Activated CD4-positive, alpha-beta T cell treated with anti-CD3 and anti-CD28 coated beads for 36 hours (primary cell): ENCODE results near the gene PRODH2. TPM values are rescaled to one million over a fixed set of nuclear protein-coding genes. Genes with fewer than 3 reads are reported as not detected.
A peak's percentile ranks its signal among the peaks of the same experiment; 100 is the strongest.

Source experiments
- ATAC-seq: fragments of 200-7000 bp; cut with Tn5 transposase; one replicate; pipeline ENCODE4 v1.10.0; 2021; ENCODE audit warnings: mild to moderate bottlenecking, moderate library complexity
- CTCF ChIA-PET: fragments of 350-600 bp; sonication (Branson Sonifier 250); formaldehyde crosslinking; loops from one replicate; lab custom pipeline; 2021; ENCODE audit warnings: antibody characterized with exemption; lab: Charles Lee
- POLR2A ChIA-PET: fragments of 350-600 bp; sonication (Branson Sonifier 250); formaldehyde crosslinking; loops from one replicate; lab custom pipeline; 2021; ENCODE audit warnings: antibody characterized with exemption, inconsistent platforms; lab: Charles Lee
- DNase-seq: peaks from one replicate; pipeline ENCODE4 v3.0.0-alpha.2; 2020
- H3K27ac Mint-ChIP-seq: one replicate; pipeline ENCODE4 v1.8.0; 2021; ENCODE audit warnings: mixed read lengths
- H3K27me3 Mint-ChIP-seq: one replicate; pipeline ENCODE4 v1.8.0; 2021; ENCODE audit warnings: mixed read lengths
- H3K36me3 Mint-ChIP-seq: one replicate; pipeline ENCODE4 v1.8.0; 2021; ENCODE audit warnings: low read depth, mixed read lengths
- H3K4me1 Mint-ChIP-seq: one replicate; pipeline ENCODE4 v1.8.0; 2021; ENCODE audit warnings: mixed read lengths
- H3K4me3 Mint-ChIP-seq: one replicate; pipeline ENCODE4 v1.8.0; 2021; ENCODE audit warnings: mild to moderate bottlenecking, moderate library complexity, mixed read lengths
- H3K9me3 Mint-ChIP-seq: one replicate; pipeline ENCODE4 v1.8.0; 2021; ENCODE audit warnings: low read depth, mixed read lengths
- intact Hi-C, 2 experiments: fragments of 100-400 bp; cut with DNase I in 1 of 2; cut with micrococcal nuclease in 1 of 2; formaldehyde crosslinking; loops; one replicate each; pipeline versions ENCODE4 v1.14.2 to v1.15.1; 2022 to 2024; cut with DNase I, micrococcal nuclease
- total RNA-seq, 2 experiments: library from RNA; stranded (reverse); gene quantifications; one replicate each; pipeline ENCODE4 v1.2.3, GENCODE V29; 2021

The PRODH2 gene
- total RNA-seq, 2 experiments from 2014 or later = not detected

GRCh38 chr19:35757749-35758608 is 54.7 kb downstream of the PRODH2 start, which contains the start of gene PROSER3:
PROSER3 (plus strand) TSS chr19:35758176; CDS start chr19:35758216, 40 bp downstream.
- ChIA-PET CTCF (interaction anchor here (1.1 to 1.6 kb wide), 2 partner anchors 9 to 16 kb away, joined by 3 to 5 read pairs; partner anchors contain the start of genes IGFLR1 and LIN37), POLR2A (interaction anchor here (1.0 to 1.3 kb wide), 2 partner anchors 10 to 45 kb away, joined by 3 to 5 read pairs; partner anchors contain the start of gene LIN37)
- Mint-ChIP-seq H3K4me1 (peaks cover 29% of the 10 kb centered on the region), H3K27me3 (peaks cover 4% of the 10 kb centered on the region), H3K4me3 (peak within 1 kb of the TSS; percentile 85), H3K36me3 (peaks cover 29% of the 10 kb centered on the region), H3K27ac (peak within 1 kb of the TSS; percentile 91), H3K9me3 (no peaks in the 10 kb centered on the region)
- ATAC-seq (peak; percentile 98), DNase-seq (peak; percentile 99)
- intact Hi-C loops = loop anchor here (1.0 to 2.0 kb wide), 12 partner anchors 10 to 296 kb away; partner anchors contain the start of genes ARHGAP33 (in 2 of the 2), LIN37 (in 2 of the 2), ALKBH6 (in 1 of the 2) and COX6B1 (in 1 of the 2)

GRCh38 chr19:35757231-35757748 is 55.4 kb downstream of the PRODH2 start:
- no peaks in the 10 kb centered on the region for H3K9me3 Mint-ChIP-seq
- CTCF ChIA-PET = interaction anchor here (1.1 to 1.6 kb wide), 2 partner anchors 9 to 15 kb away, joined by 3 to 5 read pairs; partner anchors contain the start of genes IGFLR1 and LIN37
- ATAC-seq (peak; percentile 12), DNase-seq (peak; percentile 70)
- POLR2A ChIA-PET = interaction anchor here (1.0 to 1.3 kb wide), 2 partner anchors 9 to 44 kb away, joined by 3 to 5 read pairs; partner anchors contain the start of gene LIN37
- H3K4me3 Mint-ChIP-seq = peak overlapping the region; percentile 85
- peaks cover 29% of the 10 kb centered on the region for H3K4me1 Mint-ChIP-seq
- peaks cover 29% of the 10 kb centered on the region for H3K36me3 Mint-ChIP-seq
- H3K27ac Mint-ChIP-seq = peak overlapping the region; percentile 91
- intact Hi-C loops = loop anchor here in 1 of 2 experiments (1.0 kb wide), 1 partner anchor 15 kb away; the partner anchor contains the start of gene IGFLR1
- peaks cover 4% of the 10 kb centered on the region for H3K27me3 Mint-ChIP-seq

- no peak for DNase-seq
- no peaks in the 10 kb centered on the region for H3K9me3 Mint-ChIP-seq
- H3K36me3 Mint-ChIP-seq = peaks cover 24% of the 10 kb centered on the region
- peak within 1 kb of the TSS; percentile 85 for H3K4me3 Mint-ChIP-seq
- no peak for ATAC-seq
- H3K27ac Mint-ChIP-seq = peak within 1 kb of the TSS; percentile 91
- H3K27me3 Mint-ChIP-seq = peaks cover 4% of the 10 kb centered on the region
- POLR2A ChIA-PET = interaction anchor here (1.0 to 1.3 kb wide), 2 partner anchors 8 to 43 kb away, joined by 3 to 5 read pairs; partner anchors contain the start of gene LIN37
- H3K4me1 Mint-ChIP-seq = peaks cover 29% of the 10 kb centered on the region
- CTCF ChIA-PET = interaction anchor here (0.6 to 1.6 kb wide), 3 partner anchors 8 to 16 kb away, joined by 3 to 5 read pairs (median 3); partner anchors contain the start of genes IGFLR1 and LIN37
- intact Hi-C loops = loop anchor here in 1 of 2 experiments (1.0 kb wide), 1 partner anchor 14 kb away; the partner anchor contains the start of gene IGFLR1
Measured at GRCh38 chr19:35756377-35757230, 56.0 kb downstream of the PRODH2 start, which contains the start of gene HSPB6. HSPB6 (minus strand) TSS chr19:35757029; CDS start chr19:35757008, 21 bp downstream.

GRCh38 chr19:35755550-35756376 is 56.9 kb downstream of the PRODH2 start:
- POLR2A ChIA-PET = no interaction called here
- intact Hi-C loops = no loop called here
- H3K36me3 Mint-ChIP-seq = peaks cover 21% of the 10 kb centered on the region
- no peaks in the 10 kb centered on the region for H3K9me3 Mint-ChIP-seq
- ATAC-seq (no peak), DNase-seq (peak; percentile 77)
- H3K27ac Mint-ChIP-seq = peak overlapping the region; percentile 33
- H3K4me3 Mint-ChIP-seq = peak overlapping the region; percentile 55
- peaks cover 29% of the 10 kb centered on the region for H3K4me1 Mint-ChIP-seq
- CTCF ChIA-PET = no interaction called here
- H3K27me3 Mint-ChIP-seq = peaks cover 4% of the 10 kb centered on the region

- intact Hi-C loops = no loop called here
- H3K4me1 Mint-ChIP-seq = peaks cover 26% of the 10 kb centered on the region
- ATAC-seq = no peak
- ChIA-PET CTCF (no interaction called here), POLR2A (no interaction called here)
- no peak overlapping the region for H3K4me3 Mint-ChIP-seq
- peaks cover 4% of the 10 kb centered on the region for H3K27me3 Mint-ChIP-seq
- DNase-seq = no peak
- no peak overlapping the region for H3K27ac Mint-ChIP-seq
- peaks cover 15% of the 10 kb centered on the region for H3K36me3 Mint-ChIP-seq
- no peaks in the 10 kb centered on the region for H3K9me3 Mint-ChIP-seq
Measured at GRCh38 chr19:35755131-35755549, 57.5 kb downstream of the PRODH2 start.

GRCh38 chr19:35754370-35755130 is 58.1 kb downstream of the PRODH2 start:
- no peak overlapping the region for H3K4me3 Mint-ChIP-seq
- ATAC-seq (no peak), DNase-seq (no peak)
- H3K36me3 Mint-ChIP-seq = peaks cover 10% of the 10 kb centered on the region
- ChIA-PET CTCF (no interaction called here), POLR2A (no interaction called here)
- H3K4me1 Mint-ChIP-seq = peaks cover 29% of the 10 kb centered on the region
- intact Hi-C loops = no loop called here
- no peak overlapping the region for H3K27ac Mint-ChIP-seq
- no peaks in the 10 kb centered on the region for H3K9me3 Mint-ChIP-seq
- H3K27me3 Mint-ChIP-seq = peaks cover 4% of the 10 kb centered on the region

- H3K36me3 Mint-ChIP-seq = peaks cover 6% of the 10 kb centered on the region
- peaks cover 4% of the 10 kb centered on the region for H3K27me3 Mint-ChIP-seq
- peaks cover 25% of the 10 kb centered on the region for H3K4me1 Mint-ChIP-seq
- H3K27ac Mint-ChIP-seq = no peak overlapping the region
- DNase-seq (no peak), ATAC-seq (no peak)
- no peaks in the 10 kb centered on the region for H3K9me3 Mint-ChIP-seq
- intact Hi-C loops = no loop called here
- ChIA-PET POLR2A (no interaction called here), CTCF (no interaction called here)
- no peak overlapping the region for H3K4me3 Mint-ChIP-seq
Measured at GRCh38 chr19:35753634-35754369, 58.8 kb downstream of the PRODH2 start.

GRCh38 chr19:35752746-35753350 is 59.8 kb downstream of the PRODH2 start:
- H3K27ac Mint-ChIP-seq = no peak overlapping the region

More at GRCh38 chr19:35752746-35753350, 59.8 kb downstream of the PRODH2 start:
- intact Hi-C loops = no loop called here
- Mint-ChIP-seq H3K9me3 (no peaks in the 10 kb centered on the region), H3K27me3 (peaks cover 4% of the 10 kb centered on the region), H3K4me1 (peaks cover 28% of the 10 kb centered on the region), H3K36me3 (peaks cover 8% of the 10 kb centered on the region), H3K4me3 (no peak overlapping the region)
- DNase-seq (no peak), ATAC-seq (no peak)
- POLR2A ChIA-PET = no interaction called here
- CTCF ChIA-PET = interaction anchor here (0.8 to 1.0 kb wide), 3 partner anchors 12 to 58 kb away, joined by 3 to 4 read pairs (median 3); no protein-coding TSS in a partner anchor
